Esophagus muscularis mucosa (tissue), 4 donors: ENCODE results near the gene XRCC4. TPM values are rescaled to one million over a fixed set of nuclear protein-coding genes. Genes with fewer than 3 reads are reported as not detected.

Experiments
- DNase-seq: peaks from one replicate; pipeline ENCODE4 v3.0.0-alpha.2; 2017; ENCODE audit errors: extremely low spot score
- H3K27ac ChIP-seq, 4 donors: fragments of 200-600 bp; sonication (generic); replicated peaks in 1 of 4; 1 replicate in 3 of 4; 2 replicates in 1 of 4; pipeline ENCODE4 v1.5.1; 2016 to 2019; ENCODE audit warnings: mild to moderate bottlenecking in 1 of 4
- H3K27me3 ChIP-seq, 4 donors: fragments of 200-600 bp; sonication (generic); one replicate each; pipeline versions ENCODE4 v1.5.1 to v1.6.0; 2016 to 2019
- H3K36me3 ChIP-seq, 4 donors: fragments of 200-600 bp; sonication (generic); one replicate each; pipeline ENCODE4 v1.5.1; 2016 to 2019
- H3K4me1 ChIP-seq, 4 donors: fragments of 200-600 bp; sonication (generic); one replicate each; pipeline ENCODE4 v1.5.1; 2016 to 2019
- H3K4me3 ChIP-seq, 4 donors: fragments of 200-600 bp; sonication (generic); 1 replicate in 2 of 4; 2 replicates in 2 of 4; pipeline ENCODE4 v1.5.1; 2016 to 2019; ENCODE audit warnings: mild to moderate bottlenecking in 4 of 4, moderate library complexity in 1 of 4
- H3K9me3 ChIP-seq, 4 donors: fragments of 200-600 bp; sonication (generic); 1 replicate in 3 of 4; 2 replicates in 1 of 4; pipeline ENCODE4 v1.5.1; 2016 to 2019
- CTCF ChIP-seq, 3 experiments: fragments of 200-600 bp in 2 of 3; fragments of 450-650 bp in 1 of 3; sonication (generic) in 2 of 3; IDR thresholded peaks; one replicate each; pipeline ENCODE4 v1.5.1; 2017 to 2019; ENCODE audit warnings: antibody characterized with exemption in 3 of 3, mild to moderate bottlenecking in 2 of 3, moderate library complexity in 1 of 3
- EP300 ChIP-seq: sonication (generic); formaldehyde crosslinking; IDR thresholded peaks from one replicate; pipeline ENCODE4 v1.6.1; 2017; ENCODE audit warnings: antibody characterized with exemption
- POLR2A ChIP-seq: fragments of 450-650 bp; IDR thresholded peaks from one replicate; pipeline ENCODE4 v1.6.1; 2017; ENCODE audit warnings: antibody characterized with exemption, moderate library complexity, mild to moderate bottlenecking, low read depth
- POLR2AphosphoS5 ChIP-seq, 2 donors: sonication (generic); formaldehyde crosslinking; IDR thresholded peaks; one replicate each; pipeline ENCODE4 v1.6.1; 2017; ENCODE audit warnings: antibody characterized with exemption in 2 of 2
- WGBS: methylation state at CpG from one replicate; pipeline ENCODE4 v1.1.5; 2018; 5-methylcytosine and 5-hydroxymethylcytosine counted together
- intact Hi-C: fragments of 100-400 bp; cut with DNase I; formaldehyde crosslinking; loops from one replicate; pipeline ENCODE4 v1.15.1; 2023
- total RNA-seq, 4 donors: library from RNA; depleted of rRNA; stranded (reverse); fragments of >200 nt; gene quantifications; one replicate each; pipeline versions ENCODE4 v1.1.0 to v1.2.1, GENCODE V29; 2016

XRCC4 gene
- total RNA-seq, 4 donors from 2014 or later = 4.5 to 7.1 (median 5.3) TPM

- no peak for TF ChIP-seq CTCF (IDR thresholded peaks at IDR 0.05)
- no peak for TF ChIP-seq POLR2A
- TF ChIP-seq POLR2AphosphoS5 (IDR thresholded peaks at IDR 0.05) = no peak
- no peak for TF ChIP-seq EP300
- Histone ChIP-seq H3K27me3 (no peaks in the 10 kb centered on the region), H3K27ac (no peak overlapping the region), H3K4me1 (no peaks in the 10 kb centered on the region), H3K4me3 (no peak overlapping the region), H3K9me3 (peaks cover 0 to 8% (median 3%) of the 10 kb centered on the region in 4 donors), H3K36me3 (no peaks in the 10 kb centered on the region)
- 88% methylated on average over 9 of the region's 9 CpGs for WGBS
- intact Hi-C loops = no loop called here
- no peak for DNase-seq
Observed at GRCh38 chr5:83357621-83358231, 280.4 kb downstream of the XRCC4 start.

GRCh38 chr5:83360573-83360972, 283.2 kb downstream of the XRCC4 start:
- WGBS = 87% methylated on average over 2 of the region's 2 CpGs
- intact Hi-C loops = no loop called here
- no peak overlapping the region for H3K4me3 ChIP-seq
- H3K27me3 ChIP-seq = no peaks in the 10 kb centered on the region
- TF ChIP-seq POLR2AphosphoS5 (IDR thresholded peaks at IDR 0.05) (no peak), POLR2A (no peak), EP300 (no peak), CTCF (IDR thresholded peaks at IDR 0.05) (no peak)
- DNase-seq = no peak
- no peaks in the 10 kb centered on the region for H3K36me3 ChIP-seq
- no peak overlapping the region for H3K27ac ChIP-seq
- H3K9me3 ChIP-seq = peaks cover 0 to 8% (median 3%) of the 10 kb centered on the region in 4 donors
- no peaks in the 10 kb centered on the region for H3K4me1 ChIP-seq

GRCh38 chr5:83362526-83362925, 285.2 kb downstream of the XRCC4 start:
- intact Hi-C loops = no loop called here

GRCh38 chr5:83363111-83363885, 286.0 kb downstream of the XRCC4 start:
- 93% methylated on average over 7 of the region's 7 CpGs for WGBS
- intact Hi-C loops = no loop called here
- H3K4me1 ChIP-seq = no peaks in the 10 kb centered on the region
- no peaks in the 10 kb centered on the region for H3K27me3 ChIP-seq
- no peak overlapping the region for H3K27ac ChIP-seq
- no peak overlapping the region for H3K4me3 ChIP-seq
- TF ChIP-seq POLR2A (no peak), POLR2AphosphoS5 (IDR thresholded peaks at IDR 0.05) (no peak), EP300 (no peak), CTCF (IDR thresholded peaks at IDR 0.05) (no peak)
- no peaks in the 10 kb centered on the region for H3K36me3 ChIP-seq
- DNase-seq = no peak
- peaks cover 0 to 8% (median 3%) of the 10 kb centered on the region in 4 donors for H3K9me3 ChIP-seq

More at GRCh38 chr5:83362526-83362925, 285.2 kb downstream of the XRCC4 start:
- TF ChIP-seq CTCF (IDR thresholded peaks at IDR 0.05) (no peak), POLR2AphosphoS5 (IDR thresholded peaks at IDR 0.05) (no peak)
- Histone ChIP-seq H3K9me3 (peaks cover 0 to 8% (median 3%) of the 10 kb centered on the region in 4 donors), H3K4me1 (no peaks in the 10 kb centered on the region), H3K36me3 (no peaks in the 10 kb centered on the region), H3K27ac (no peak overlapping the region), H3K4me3 (no peak overlapping the region), H3K27me3 (no peaks in the 10 kb centered on the region)
- 94% methylated on average over 1 of the region's 1 CpG for WGBS
- no peak for DNase-seq
